ENCODE results near the gene DNAI7.

DNAI7 gene

DNA sequence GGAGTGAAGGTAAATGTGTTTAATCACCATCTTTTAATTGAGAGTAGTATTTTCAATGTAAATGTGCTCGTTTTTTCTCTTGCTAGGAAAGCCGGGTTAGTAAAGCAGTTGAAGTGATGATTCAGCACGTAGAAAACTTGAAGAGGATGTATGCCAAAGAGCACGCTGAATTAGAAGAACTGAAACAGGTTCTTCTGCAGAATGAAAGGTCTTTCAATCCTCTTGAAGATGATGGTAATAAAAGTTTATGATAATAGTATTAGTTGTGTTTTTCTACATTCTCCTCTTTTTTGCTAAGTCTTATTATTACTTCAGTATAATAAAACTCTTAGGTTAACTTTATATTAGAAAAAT lies 93.9 kb downstream of the DNAI7 start:
- DNase-seq (ENCODE audit: low read depth in 3 of 3): no peak

DNA sequence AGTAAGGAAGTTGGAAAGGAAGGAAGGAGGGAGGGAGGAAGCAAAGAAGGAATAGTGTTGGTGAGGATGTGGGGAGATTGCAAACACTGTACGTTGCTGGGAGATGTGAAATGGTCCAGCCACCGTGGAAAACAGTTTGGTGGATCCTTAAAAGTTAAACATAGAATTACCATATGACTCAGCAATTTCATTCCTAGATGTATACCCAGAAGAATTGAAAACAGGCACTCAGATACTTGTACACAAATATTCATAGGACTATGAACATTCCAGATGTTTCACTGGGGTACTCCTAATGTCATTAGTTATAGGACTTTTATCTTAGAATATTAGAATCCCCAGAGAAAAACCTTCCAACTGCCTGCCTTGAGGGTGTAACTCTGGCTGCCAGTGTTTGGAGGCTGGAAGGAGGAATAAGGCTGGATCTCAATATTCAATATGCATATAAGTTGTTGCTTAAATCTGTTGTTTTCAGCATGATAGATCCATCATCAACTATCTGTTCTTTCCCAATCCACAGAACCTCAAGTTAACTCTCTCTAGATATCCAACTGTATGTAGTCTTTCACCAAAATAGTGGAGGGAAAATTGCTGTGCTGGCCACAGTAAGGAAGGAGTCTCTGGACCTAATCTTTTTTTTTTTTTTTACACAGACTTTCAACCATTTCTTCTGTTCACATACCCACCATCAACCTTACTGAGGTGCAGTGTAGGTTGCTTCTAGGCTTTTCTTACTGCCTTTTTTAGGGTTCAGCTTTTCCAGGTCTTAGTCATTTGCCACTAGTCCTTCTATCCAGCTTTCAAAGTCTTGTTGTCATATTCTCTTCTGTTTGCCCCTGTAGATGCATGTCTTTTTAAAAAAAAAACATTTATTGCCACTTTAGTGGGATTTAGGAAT lies 94.5 kb downstream of the DNAI7 start:
- DNase-seq (ENCODE audit: low read depth in 3 of 3): no peak

DNA sequence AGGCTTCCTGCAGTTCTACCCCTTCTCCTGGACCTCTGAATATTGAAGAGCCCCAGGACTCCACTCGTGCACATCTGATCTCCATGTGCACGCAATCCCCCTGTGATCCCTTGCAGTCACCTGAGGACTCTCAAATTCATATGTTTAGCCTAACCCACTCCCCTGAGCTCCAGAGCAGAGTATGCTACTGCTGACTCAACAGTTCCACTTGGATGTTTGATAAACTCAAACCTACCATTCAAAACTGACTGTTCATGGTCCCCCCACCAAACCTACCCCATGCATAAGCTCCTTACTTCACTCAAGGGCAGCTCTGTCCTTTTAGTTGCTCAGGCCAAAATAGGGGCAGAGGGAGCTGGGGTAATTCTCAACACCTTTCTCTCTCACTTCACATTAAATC lies 96.0 kb downstream of the DNAI7 start:
- DNase-seq (ENCODE audit: low read depth in 3 of 3): no peak

DNA sequence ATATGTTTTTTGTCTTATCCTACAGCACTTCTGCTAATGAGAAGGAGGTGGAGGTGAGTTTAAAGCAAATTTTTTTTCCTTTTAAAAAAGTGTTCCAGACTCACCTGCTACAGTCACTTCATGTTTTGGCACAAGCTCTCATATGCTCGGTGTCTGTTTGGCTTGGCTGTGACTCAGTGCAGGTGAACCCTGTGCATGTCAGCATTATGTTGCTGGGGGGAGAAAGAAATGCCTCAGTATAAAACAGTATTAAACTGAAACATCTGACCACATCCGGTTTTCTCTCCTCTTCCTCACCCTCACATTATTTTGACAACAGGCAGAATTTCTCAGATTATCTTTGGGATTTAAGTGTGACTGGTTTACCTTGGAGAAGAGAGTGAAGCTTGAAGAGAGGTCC lies 105.2 kb downstream of the DNAI7 start:
- DNase-seq (ENCODE audit: low read depth in 3 of 3): no peak

DNA sequence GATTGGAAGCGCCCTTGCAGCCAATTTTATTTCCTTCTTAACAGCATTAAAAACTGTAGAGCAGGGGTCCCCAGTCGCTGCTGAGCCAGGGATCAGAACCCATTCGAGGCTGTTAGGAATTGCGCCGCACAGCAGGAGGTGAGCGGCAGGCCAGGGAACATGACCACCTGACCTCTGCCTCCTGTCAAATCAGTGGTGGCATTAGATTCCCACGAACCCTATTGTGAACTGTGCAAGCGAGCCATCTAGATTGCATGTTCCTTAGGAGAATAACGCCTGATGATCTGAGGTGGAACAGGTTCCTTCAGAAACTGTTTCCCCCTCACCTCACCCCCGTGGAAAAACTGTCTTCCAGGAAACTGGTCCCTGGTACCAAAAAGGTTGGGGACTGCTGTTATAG lies 107.4 kb downstream of the DNAI7 start:
- DNase-seq (ENCODE audit: low read depth in 3 of 3): no peak

DNA sequence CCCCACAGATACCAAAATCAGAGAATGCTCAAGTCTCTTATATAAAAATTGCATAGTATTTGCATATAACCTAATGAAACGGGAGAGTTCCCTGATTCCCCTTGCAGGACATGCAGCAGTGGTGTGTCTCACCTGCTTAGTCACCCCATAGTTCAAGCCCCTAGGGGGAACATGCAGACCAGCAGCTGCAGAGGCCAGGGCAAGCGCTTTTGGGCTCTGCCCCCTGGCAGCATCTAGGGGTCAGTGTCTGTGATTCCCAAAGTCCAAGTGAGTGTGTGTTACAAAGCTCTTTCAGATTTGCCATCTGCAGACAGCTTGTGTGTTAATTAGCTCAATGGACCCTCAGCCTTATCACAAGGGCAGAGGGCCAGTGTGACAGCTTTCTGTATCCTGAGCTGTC lies 110.1 kb downstream of the DNAI7 start:
- no peak for DNase-seq (ENCODE audit: low read depth in 3 of 3)

DNA sequence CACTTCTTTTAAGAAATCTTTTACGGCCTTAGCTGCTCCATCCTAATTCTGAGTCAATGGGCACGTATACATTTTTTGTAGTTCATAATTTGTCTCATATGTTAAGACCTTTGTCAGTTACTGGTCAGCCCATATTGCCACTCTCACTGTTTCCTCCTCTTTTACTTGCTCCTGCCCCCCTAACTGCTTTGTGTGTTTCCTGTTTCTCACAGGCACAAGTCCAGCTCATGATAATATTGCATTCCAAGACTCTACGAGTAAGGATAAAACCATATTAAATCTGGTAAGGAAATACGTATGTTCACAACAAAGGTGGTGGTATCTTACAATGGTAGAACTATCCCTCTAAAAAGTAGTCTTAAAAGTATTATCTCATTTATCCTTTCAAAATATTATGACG lies 111.7 kb downstream of the DNAI7 start:
- no peak for DNase-seq (ENCODE audit: low read depth in 3 of 3)

DNA sequence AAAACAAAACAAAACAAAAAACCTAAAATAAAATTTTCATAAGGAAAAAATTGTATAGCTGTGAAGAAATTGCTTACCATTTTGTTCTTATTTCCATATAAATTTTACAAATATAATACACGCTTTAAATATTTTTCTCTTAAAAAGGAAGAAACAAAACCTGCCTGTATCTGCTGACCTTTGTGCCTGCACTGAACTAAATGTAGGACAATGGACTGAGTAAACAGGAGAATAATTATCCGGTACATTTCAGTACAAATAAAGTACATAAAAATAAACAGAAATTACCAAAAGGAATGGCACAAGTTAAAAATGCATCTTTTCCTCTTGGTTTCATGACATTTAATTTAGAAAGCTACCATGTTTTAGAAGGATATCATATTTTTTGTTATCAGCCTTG lies 112.3 kb downstream of the DNAI7 start:
- DNase-seq (ENCODE audit: low read depth in 3 of 3): no peak

DNA sequence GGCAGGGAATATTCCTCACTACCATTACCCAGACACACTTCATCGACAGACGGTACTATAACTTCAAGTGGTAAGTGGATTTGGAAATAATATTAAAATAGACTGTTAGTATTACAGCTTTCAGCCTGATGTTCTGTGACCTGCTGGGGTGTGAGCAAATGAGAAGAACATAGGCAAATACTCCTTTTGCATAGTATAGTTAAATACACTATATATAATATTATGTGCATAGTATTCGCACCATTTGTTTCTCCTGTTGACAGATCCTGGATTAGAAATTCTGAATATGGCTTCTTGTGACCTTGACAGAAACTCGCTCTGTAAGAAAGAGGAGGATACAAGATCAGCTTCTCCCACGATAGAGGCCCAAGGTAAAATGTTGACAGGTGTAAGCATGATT lies 115.6 kb downstream of the DNAI7 start:
- DNase-seq (ENCODE audit: low read depth in 3 of 3): no peak

DNA sequence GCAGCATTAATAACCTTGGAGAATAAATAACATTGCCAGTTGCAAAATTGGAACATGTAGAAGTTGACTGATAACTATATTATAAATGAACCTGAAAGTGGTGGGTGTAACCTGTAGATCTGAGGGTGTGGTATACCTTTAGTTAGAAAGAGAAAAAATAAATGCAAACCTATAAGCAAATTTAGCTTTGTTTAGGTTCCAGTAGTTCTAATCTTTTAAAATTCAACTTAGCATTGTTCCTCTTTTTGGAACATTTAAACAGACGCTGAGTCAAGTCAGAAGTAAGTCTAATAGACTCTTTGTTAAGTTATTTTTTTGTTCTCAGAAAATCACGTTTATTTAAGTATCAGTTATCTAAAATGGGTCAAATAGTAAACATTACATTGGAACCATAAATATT lies 120.0 kb downstream of the DNAI7 start:
- no peak for DNase-seq (ENCODE audit: low read depth in 3 of 3)

DNA sequence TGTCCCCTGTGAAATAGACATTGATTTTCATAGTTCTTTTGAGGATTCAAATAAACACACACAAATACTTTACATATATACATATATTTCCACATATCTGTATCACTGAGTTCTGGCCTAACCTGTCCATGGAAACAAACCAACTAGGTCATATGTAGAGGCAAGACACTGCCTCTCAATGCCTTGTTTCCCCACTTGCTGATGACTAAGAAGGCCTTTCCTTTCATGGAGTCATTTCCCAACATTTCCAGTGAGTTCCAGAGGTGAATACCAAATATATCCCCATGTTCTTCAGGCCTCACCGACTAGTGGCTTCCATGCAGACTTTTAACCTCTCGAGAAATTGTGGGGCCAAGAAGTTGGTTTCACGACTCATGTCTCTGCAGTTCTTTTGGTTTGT lies 120.8 kb downstream of the DNAI7 start:
- no peak for DNase-seq (ENCODE audit: low read depth in 3 of 3)

DNA sequence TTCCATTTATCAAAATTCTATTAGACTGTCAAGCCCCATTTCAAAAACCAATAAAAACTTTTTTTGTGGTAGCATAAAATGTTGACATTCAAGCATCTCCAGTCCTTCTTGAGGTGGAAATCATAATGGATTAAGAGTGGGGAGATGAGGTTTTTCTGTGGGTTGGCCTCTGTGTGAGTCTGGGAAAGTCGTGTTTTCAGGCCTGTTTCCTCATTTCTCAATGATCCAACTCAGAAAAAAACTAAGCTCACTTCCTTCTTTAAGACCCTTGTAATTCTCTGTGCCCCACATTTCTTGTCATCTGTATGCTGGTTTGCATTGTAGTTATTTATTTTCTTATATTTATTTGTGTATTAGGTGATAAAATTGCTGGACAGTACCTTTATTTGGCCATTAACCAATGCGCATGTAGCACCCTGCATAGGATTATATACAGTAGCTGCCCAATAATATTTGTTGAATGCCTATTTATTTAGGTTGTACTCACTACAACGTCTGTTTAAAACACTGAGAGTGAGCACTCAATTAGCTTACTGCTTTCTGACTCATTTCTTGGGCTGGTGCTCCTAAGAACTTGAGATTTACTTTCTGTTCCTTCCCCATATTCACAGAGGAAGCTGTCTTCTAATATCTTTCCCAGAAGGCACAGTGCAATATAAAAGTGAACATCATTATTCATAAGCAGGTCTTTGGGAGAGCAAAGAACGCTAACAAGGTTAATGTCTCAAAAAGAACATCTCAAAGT lies 121.9 kb downstream of the DNAI7 start:
- no peak for DNase-seq (ENCODE audit: low read depth in 3 of 3)

DNA sequence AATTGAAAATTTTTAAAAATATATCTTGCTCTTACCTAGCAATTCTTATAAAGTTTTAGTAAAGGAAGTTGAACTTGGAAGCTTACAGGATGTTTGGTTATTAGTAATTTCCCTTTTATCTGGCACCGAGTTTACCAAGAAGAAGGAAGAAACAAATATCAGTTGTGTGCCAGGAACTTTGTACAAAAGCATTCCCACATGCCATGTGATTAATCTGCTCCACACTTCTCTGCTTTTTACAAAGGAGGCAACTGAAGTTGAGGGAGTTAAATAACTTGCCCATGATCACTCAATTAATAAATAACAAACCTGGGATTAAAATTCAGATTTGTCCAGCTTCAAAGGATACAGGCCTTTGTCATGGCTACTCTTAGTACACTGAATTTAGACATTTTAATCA lies 123.6 kb downstream of the DNAI7 start:
- no peak for DNase-seq (ENCODE audit: low read depth in 3 of 3)

DNA sequence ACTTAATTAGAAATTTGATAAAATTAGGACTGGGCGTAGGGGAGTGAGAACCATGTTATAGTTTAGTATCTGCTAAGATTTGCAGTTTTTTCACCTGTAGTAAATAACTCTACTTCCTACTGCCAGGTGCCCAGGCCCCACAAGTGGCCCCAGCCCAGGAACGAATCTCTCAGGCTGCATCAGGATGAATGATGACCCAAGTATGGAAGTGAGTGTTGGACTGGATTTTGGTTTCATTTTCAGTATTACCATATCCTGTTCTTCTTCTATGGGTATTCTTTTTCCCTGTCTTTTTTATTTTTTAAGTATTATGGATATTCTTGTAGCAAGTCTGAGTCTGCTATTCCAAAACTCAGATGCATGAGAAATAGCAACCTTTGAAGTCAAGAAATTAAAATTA lies 125.7 kb downstream of the DNAI7 start:
- no peak for DNase-seq (ENCODE audit: low read depth in 3 of 3)

DNA sequence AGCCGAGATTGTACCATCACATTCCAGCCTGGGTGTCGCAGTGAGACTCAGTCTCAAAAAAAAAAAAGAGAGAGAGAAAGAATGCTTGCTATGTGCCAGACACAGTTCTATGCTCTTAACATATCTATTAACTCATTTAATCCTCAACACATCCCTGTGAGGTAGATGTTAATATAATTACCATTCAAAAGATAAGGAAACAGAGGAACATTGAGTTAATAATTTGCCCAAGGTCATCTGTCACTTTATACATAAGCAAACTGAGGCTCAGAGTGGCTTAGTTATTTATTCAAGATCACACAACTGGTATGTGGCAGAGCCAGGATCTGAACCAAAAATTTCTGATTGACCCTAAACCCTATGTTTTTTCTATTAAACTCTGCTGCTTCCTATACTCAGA lies 129.9 kb downstream of the DNAI7 start:
- no peak for DNase-seq (ENCODE audit: low read depth in 3 of 3)

DNA sequence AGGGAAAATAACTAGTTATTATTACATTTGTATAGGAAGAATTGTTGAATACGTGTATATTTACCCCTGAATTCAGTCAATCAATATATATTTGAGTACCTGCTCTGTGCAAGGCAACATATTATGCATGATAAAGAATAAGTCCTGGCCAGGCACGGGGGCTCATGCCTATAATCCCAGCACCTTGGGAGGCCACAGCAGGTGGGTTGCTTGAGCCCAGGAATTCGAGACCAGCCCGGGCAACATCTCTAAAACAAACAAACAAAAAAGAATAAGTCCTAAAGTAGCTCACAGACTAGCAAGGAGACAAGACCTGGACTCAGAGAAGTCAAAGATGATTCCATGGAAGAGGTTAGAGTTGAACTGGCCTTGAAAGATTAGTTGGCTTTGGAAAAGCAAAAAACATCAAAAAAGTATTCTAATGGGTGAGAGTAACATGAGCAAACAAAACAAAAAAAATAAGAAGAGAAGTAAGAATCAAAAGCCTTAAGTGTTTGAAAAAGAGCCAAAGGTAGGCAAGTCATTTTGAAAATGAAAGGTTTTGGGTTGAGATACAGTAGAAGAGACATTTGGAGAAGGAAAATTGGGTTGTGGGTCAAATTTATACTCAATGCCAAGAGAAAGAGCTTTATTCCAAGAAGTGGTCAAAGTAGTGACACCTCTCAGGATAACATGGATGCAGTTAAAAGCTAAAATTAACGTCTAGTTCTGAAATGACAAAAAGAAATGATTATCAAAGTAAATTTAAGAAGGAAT lies 130.9 kb downstream of the DNAI7 start:
- no peak for DNase-seq (ENCODE audit: low read depth in 3 of 3)

DNA sequence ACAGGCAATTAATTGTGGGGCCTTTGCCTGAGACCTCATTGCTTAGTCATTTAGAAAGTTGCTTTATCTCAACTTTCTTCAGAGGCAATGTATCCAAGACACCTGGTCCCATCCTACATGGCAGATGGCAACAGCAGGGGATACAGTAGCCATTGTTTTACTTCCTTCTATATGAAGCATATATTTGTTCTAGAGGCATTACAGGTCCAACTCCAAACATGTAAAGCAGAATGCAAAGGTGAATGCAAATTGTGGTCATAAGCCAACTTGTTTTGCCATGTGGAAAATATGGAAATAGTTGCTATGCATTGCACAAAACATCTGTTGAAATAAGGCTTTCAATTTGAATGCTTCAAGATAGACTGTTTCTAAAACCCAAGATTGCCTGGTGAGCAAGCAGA lies 136.3 kb downstream of the DNAI7 start:
- DNase-seq (ENCODE audit: low read depth in 3 of 3): no peak

Measured in stimulated activated CD4-positive, alpha-beta T cell treated with anti-CD3 and anti-CD28 coated beads, TNF-alpha, amount 100 ng/mL, for 48 hours (primary cell).